Upper lobe of right lung (tissue), 1 donor: ENCODE data around the gene PLEKHH3. TPM values are rescaled to one million over a fixed set of nuclear protein-coding genes. Genes with fewer than 3 reads are reported as not detected.
"Not testable (repeated sequence)": the region's sequence is repeated elsewhere in the genome, so short reads cannot be mapped to it uniquely, and the experiment has no call there.

Experiments used
- ATAC-seq: fragments of 200-7000 bp; cut with Tn5 transposase; one replicate; pipeline ENCODE4 v1.9.1; 2020; ENCODE audit warnings: mild to moderate bottlenecking, moderate library complexity
- DNase-seq: peaks from one replicate; pipeline ENCODE4 v3.0.0-alpha.2; 2020
- H3K27ac ChIP-seq: fragments of 200-600 bp; one replicate; pipeline ENCODE4 v1.8.0; 2022
- H3K27me3 ChIP-seq: fragments of 200-600 bp; one replicate; pipeline ENCODE4 v1.8.0; 2022; ENCODE audit warnings: mild to moderate bottlenecking
- H3K36me3 ChIP-seq: fragments of 200-600 bp; one replicate; pipeline ENCODE4 v1.8.0; 2022
- H3K4me1 ChIP-seq: fragments of 200-600 bp; one replicate; pipeline ENCODE4 v1.8.0; 2022
- H3K4me3 ChIP-seq: fragments of 200-600 bp; one replicate; pipeline ENCODE4 v1.8.0; 2022; ENCODE audit warnings: mild to moderate bottlenecking
- H3K9me3 ChIP-seq: fragments of 200-600 bp; one replicate; pipeline ENCODE4 v1.8.0; 2022
- intact Hi-C: fragments of 100-400 bp; cut with DNase I; formaldehyde crosslinking; loops from one replicate; pipeline ENCODE4 v1.11.0; 2022
- total RNA-seq: library from RNA; stranded (reverse); fragmentation: NEBNext Ultra II Directional; extraction: Animal tissue kit (Norgen Biotek cat#: 25700); gene quantifications from one replicate; pipeline ENCODE4 v1.2.1, GENCODE V29; 2021
- TF ChIP-seq, protein P1 (sequence below): fragments of 200-600 bp; IDR thresholded peaks from one replicate; pipeline ENCODE4 v1.8.0; 2022; ENCODE audit warnings: antibody characterized with exemption
- donor health status: DM: no; HTN: yes; CAD: no; lungs with severe emphysema.

PLEKHH3 gene
- total RNA-seq, 1 donor from 2014 or later = 26.4 TPM

DNA sequence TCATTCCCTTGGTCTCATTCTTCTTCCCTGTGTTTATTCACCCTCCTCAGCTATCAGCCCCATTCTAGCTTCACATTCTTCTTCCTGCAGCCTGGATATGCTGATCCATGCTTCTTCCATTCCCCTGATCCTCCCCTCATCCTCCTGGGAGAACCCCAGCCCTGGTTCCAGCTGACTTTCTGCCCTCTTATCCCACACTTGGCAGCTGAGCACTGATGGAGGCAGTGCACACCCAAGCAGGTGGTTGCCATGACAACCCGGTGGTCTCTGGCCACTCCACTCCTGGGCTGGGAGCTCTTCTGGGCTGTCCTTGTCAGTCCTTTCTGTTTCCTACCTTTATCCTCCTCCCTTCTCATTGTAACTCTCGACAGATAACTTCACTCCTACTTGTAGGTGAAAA lies 34.5 kb downstream of the PLEKHH3 start:
- no peaks in the 10 kb centered on the region for H3K4me1 ChIP-seq
- H3K9me3 ChIP-seq = no peaks in the 10 kb centered on the region
- no peak for DNase-seq
- TF ChIP-seq, protein P1, sequence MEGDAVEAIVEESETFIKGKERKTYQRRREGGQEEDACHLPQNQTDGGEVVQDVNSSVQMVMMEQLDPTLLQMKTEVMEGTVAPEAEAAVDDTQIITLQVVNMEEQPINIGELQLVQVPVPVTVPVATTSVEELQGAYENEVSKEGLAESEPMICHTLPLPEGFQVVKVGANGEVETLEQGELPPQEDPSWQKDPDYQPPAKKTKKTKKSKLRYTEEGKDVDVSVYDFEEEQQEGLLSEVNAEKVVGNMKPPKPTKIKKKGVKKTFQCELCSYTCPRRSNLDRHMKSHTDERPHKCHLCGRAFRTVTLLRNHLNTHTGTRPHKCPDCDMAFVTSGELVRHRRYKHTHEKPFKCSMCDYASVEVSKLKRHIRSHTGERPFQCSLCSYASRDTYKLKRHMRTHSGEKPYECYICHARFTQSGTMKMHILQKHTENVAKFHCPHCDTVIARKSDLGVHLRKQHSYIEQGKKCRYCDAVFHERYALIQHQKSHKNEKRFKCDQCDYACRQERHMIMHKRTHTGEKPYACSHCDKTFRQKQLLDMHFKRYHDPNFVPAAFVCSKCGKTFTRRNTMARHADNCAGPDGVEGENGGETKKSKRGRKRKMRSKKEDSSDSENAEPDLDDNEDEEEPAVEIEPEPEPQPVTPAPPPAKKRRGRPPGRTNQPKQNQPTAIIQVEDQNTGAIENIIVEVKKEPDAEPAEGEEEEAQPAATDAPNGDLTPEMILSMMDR = no peak
- H3K36me3 ChIP-seq = no peaks in the 10 kb centered on the region
- no peak overlapping the region for H3K4me3 ChIP-seq
- intact Hi-C loops = no loop called here
- ATAC-seq = no peak
- no peaks in the 10 kb centered on the region for H3K27me3 ChIP-seq
- no peak overlapping the region for H3K27ac ChIP-seq

DNA sequence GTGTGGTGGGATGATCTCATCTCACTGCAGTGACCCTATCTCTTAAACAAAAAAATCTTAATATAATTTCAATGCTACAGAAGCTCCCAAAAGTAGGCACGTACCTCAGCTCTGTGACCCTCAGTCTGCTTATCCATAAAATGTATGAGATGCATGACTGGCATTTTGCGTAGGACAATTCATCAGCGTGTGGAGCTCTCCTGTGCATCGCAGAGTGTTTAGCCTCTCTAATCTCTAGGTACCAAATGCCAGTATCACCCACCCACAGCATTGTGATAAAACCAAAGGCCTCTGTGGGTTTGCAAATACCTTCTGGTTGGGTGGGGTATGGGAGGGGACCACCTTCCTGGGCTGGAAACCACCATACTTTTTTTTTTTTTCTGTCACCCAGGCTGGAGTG lies 36.7 kb downstream of the PLEKHH3 start:
- DNase-seq = no peak
- no peak overlapping the region for H3K4me3 ChIP-seq
- H3K4me1 ChIP-seq = no peaks in the 10 kb centered on the region
- intact Hi-C loops = no loop called here
- TF ChIP-seq, protein P1 = no peak
- no peaks in the 10 kb centered on the region for H3K36me3 ChIP-seq
- ATAC-seq = no peak
- H3K27me3 ChIP-seq = no peaks in the 10 kb centered on the region
- H3K27ac ChIP-seq = no peak overlapping the region
- H3K9me3 ChIP-seq = no peaks in the 10 kb centered on the region

DNA sequence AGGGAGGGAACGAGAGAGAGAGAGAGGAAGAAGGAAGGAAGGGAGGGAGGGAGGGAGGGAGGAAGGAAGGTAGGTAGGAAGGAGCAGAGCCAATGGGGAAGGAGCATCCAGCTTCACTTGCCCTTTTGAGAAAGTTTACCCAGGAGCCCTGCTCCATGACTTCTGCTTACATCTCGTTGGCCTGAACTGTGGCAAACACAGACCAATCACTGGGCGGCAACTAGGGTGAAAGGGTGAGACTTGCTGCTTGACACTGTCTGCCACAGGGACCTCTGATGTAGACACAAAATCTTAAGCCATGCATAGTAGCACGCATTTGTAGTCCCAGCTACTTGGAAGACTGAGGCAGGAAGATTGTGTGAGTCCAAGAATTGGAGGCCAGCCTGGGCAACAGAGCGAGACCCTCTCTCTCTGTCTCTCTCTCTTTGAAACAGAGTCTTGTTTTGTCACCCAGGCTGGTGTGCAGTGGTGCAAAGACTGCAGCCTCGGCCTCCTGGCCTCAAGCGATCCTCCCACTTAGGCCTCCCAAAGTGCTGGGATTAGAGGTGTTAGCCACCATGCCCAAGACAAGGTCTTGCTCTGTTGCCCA lies 37.2 kb downstream of the PLEKHH3 start:
- intact Hi-C loops = no loop called here
- H3K4me3 ChIP-seq = no peak overlapping the region
- H3K27ac ChIP-seq = no peak overlapping the region
- TF ChIP-seq, protein P1 = no peak
- ATAC-seq (no peak), DNase-seq (no peak)
- H3K9me3 ChIP-seq = no peaks in the 10 kb centered on the region
- H3K36me3 ChIP-seq = no peaks in the 10 kb centered on the region
- no peaks in the 10 kb centered on the region for H3K4me1 ChIP-seq
- H3K27me3 ChIP-seq = no peaks in the 10 kb centered on the region

DNA sequence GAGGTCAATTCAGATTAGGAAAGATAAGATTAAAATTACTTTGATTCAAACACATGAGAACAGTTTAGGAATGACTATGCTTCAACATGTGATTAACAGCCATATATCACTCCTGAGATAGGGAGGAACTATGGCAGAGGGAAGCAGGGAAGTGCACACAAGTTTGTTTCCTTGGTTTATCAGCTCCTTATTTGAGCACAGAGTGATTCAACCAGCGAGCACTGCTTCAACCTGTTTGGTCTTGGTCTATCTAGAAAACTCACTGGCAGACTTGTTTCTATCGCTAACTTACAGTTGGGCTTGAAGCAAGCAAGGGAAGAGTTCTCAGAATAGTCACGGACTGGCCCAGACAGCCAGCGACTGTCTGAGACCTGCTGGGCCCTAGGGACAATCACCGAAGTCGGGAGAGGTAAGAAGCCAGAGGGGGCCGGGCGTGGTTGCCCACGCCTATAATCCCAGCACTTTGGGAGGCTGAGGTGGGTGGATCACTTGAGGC lies 43.8 kb downstream of the PLEKHH3 start:
- Histone ChIP-seq H3K27ac (no peak overlapping the region), H3K4me3 (no peak overlapping the region), H3K27me3 (no peaks in the 10 kb centered on the region), H3K9me3 (no peaks in the 10 kb centered on the region), H3K4me1 (no peaks in the 10 kb centered on the region), H3K36me3 (no peaks in the 10 kb centered on the region)
- TF ChIP-seq, protein P1 = no peak
- no peak for ATAC-seq
- intact Hi-C loops = no loop called here
- no peak for DNase-seq

DNA sequence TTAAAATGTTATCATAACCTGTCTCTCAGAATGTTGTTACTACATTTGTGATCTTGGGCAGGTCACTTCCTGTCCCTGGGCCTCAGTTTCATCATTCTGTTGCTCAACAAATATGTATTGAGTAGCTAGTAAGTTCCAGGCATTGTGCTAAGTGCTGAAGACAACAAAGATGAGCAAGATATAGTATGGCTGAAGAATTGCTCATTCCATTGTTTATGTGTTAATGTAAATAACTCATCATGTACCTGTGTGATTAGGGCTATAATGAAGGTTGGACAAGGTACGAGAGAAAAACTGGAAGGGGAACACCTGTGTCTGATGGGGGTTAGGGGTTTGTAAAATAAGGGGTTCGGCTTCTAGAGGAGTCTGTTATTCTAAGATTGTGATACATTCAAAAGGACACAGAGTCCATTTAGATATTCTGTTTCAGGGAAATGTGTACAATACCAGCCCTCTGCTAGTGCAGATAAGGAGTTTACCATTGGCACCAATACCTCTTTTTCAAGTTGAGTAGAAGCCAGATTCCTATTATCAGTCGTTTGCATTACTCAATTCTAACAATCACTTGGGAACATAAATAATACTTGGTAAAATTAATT lies 47.3 kb downstream of the PLEKHH3 start:
- H3K27ac ChIP-seq = no peak overlapping the region
- DNase-seq = no peak
- H3K4me1 ChIP-seq = no peaks in the 10 kb centered on the region
- no peaks in the 10 kb centered on the region for H3K36me3 ChIP-seq
- H3K9me3 ChIP-seq = no peaks in the 10 kb centered on the region
- TF ChIP-seq, protein P1 = no peak
- H3K4me3 ChIP-seq = no peak overlapping the region
- no peaks in the 10 kb centered on the region for H3K27me3 ChIP-seq
- intact Hi-C loops = no loop called here
- ATAC-seq = no peak

DNA sequence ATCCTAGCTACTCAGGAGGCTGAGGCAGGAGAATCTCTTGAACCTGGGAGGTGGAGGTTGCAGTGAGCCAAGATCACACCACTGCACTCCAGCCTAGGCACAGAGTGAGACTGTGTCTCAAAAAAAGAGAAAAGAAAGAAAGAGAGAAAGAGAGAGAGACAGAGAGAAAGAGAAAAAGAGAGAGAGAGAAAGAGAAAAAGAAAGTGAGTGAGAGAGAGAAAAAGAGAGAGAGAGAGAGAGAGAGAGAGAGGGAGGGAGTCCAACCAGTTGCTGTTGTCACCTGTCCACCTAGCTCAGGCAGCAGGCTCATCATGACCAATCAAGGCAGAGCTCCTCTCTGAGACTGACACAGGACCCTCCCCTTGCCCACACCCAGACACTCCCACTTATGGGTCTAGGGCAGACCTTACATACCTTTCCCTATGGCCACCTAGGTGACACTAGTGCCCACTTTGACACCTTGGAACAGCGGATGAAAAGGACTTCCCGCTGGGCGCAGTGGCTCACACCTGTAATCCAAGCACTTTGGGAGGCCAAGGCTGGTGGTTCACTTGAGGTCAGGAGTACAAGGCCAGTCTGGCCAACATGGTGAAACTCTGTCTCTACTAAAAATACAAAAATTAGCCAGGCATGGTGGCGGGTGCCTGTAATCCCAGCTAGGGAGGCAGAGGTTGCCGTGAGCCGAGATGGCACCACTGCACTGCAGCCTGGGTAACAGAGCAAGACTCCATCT lies 49.6 kb downstream of the PLEKHH3 start:
- ATAC-seq, DNase-seq, intact Hi-C loops, H3K27ac ChIP-seq, H3K9me3 ChIP-seq, H3K4me3 ChIP-seq, H3K27me3 ChIP-seq, H3K4me1 ChIP-seq, H3K36me3 ChIP-seq: not testable (repeated sequence)
